HG02571 (cell line): Measurements from ENCODE around the gene MBD2.
A peak's percentile ranks its signal among the peaks of the same experiment; 100 is the strongest.
"Not testable (repeated sequence)": the region's sequence is repeated elsewhere in the genome, so short reads cannot be mapped to it uniquely, and the experiment has no call there.

ENCODE experiments used
- ATAC-seq: cut with Tn5 transposase; IDR thresholded peaks from one replicate; pipeline ENCODE4 v1.9.1; 2021; ENCODE audit warnings: mild to moderate bottlenecking, moderate library complexity; ENCODE audit not compliant: unreplicated experiment

MBD2 gene

DNA sequence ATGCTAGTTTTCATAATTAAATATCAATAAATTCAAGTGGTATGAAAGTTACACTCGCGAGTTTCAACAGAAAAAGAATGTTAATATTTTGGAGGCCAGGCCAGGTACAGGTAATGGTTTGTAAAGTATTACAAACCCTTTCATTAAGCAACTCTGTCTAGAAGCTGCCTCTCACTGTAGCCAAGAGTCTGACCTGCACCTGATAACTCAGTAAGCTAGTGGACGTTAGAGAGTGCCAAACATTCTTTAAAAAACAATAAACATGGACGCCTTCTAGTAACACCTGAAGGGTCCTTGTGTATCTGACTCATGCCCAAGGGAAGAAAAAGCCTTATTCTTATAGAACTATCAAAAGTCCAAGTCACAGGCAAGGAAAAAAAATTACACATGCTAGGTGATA lies 70.2 kb downstream of the MBD2 start:
- ATAC-seq, result no peak

DNA sequence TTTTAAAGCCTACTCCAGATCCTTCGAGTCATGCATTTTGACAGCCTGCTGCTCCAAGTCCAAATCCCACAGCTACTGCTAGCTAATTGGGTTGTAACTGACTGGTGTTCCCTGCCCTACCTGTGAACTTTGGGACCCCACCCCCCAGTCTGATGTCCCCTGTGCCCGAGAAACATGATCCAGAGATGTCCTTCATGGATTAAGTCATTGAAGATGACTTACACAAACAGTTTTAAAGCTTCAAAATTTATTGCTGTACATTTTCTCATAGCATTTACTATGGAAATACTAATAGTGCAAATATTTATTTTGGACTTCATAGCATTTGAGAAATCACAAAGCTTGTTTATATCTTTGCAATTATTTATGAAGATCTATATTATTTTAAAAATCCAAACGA lies 73.1 kb downstream of the MBD2 start:
- ATAC-seq, result no peak

DNA sequence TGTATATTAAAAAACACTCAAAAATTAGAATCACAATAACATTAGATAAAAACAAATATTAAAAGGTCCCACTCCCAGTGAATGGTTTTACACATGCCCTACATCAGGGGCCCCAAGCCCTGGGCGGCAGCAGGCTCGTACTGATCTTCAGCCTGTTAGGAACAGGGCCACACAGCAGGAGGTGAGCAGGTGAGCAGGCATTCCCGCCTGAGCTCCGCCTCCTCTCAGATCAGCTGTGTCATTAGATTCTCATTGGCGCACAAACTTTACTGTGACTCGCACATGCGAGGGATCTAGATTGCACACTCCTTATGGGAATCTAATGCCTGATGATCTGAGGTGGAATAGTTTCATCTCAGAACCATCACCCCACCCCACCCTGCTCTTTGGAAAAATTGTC lies 74.2 kb downstream of the MBD2 start:
- ATAC-seq, result no peak

DNA sequence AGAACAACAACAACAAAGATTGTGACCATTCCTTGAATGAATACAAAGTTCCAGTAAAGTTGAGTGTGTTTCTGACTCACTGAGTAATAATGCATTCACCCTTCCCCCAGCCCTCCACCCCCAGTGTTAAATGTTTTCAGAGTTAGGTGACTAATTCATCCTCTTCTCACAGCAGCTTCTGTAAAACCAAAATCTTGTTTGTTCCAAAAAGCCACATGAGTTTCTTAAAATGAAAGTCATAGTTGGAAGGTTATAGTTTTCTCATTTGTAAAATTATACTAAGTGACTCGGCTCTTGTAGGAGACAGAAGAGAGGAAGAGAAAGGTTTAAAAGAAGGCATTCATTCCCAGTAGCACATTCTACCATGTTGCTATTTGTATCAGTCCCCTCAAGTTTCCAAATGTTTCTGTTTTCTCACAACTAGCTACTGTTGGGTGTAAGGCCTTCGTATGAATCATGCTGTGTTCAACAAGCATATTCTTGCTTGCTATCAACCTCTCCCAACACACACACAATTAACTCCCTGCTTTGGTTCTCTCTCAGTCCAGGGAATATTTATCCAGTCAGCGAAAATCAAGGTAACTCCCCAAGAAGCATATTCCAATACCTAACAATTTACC lies 75.3 kb downstream of the MBD2 start:
- ATAC-seq, result peak; percentile 39

DNA sequence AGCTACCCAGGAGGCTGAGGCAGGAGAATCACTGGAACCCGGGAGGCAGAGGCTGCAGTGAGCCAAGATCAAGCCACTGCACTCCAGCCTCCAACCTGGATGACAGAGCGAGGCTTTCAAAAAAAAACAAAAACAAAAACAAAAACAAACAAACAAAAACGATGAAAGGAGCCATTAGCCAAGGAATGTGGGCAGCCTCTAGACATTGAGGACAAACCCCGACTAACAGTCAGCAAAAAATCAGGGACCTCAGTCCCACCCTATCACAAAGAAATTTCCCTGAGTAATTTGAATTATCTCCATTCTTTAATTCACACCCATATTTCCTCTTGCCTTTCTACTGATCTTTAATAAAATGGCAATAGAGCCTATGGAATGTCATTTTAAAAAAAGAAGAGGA lies 75.8 kb downstream of the MBD2 start:
- ATAC-seq, result no peak

DNA sequence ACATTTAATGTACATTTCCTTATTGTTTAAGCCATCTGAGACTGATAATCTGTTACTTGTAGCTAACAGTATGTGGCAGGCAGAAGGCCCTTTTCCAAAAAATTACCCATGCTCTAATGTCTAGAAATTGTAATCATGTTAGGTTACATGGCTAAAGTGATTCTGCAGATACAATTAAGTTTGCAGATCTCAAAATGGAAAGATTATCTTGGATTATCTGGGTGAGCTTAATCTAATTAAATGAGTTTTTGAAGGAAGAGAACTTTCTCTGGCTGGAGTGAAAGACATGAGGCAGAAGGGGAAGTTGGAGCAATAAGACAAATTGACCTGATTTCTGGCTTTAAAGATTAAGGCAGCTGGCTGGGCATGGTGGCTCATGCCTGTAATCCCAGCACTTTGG lies 76.3 kb downstream of the MBD2 start:
- no peak for ATAC-seq

DNA sequence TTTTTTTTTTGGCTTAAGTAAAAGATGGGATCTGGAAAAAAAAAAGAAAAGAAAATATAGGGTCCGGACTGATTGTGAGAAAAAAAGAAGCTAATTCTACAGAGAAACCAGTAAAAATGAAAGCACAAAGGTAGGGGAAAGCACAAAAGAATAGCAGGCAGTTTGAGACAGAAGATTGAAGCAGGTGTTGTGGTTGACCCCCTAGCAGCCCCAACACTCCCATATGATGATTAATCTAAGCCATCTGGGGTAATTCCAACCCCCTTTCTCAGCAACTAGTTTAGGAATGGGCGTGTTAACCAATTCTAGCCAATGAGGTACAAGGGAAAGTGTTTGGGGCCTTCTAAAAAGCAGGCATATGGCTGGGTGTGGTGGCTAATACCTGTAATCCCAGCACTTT lies 77.0 kb downstream of the MBD2 start:
- ATAC-seq, result peak; percentile 88

DNA sequence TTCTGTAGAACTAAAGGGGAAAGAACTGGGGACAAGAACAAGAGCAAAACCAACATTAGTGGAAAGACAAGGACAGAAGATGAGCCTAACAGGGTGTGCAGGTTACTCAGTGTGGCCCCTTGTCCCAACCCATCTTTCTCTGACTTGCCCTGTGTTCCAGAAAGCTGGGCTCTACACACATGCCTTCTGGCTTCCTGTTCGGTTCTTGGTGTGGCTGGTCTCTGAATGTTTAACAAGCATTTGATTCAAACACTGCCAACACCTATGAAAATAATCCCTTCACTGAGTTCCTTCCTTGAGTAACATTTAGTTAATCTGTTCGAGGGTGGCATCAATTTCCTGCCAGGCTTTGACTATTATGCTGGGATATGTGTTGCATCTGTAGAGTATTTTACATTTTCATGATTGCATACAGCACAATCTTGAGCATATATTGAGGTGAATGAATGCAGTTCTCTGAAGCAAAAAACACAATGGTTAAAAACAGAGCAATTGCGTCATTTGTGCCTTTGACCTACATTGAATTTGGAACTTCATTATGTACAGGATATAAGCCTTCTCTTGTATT lies 83.3 kb downstream of the MBD2 start:
- no peak for ATAC-seq

DNA sequence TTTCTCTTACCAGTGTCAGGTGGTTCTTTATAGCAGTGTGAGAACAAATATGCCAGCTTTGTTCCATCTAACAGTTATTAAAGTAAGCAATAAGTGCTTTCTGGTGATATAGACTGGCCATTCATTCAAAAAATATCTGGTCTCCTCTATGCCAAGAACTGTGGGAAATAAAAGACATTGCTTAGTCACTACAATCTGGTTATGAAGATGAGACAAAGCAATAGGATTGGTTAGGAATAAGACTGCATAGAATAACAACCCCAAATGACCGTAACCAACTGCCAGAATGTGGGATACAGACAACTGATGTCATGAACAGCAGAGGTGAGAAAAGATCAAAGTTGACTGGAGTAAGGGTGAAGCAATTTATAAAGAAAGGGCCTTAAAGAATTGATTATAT lies 83.8 kb downstream of the MBD2 start:
- ATAC-seq, result no peak

DNA sequence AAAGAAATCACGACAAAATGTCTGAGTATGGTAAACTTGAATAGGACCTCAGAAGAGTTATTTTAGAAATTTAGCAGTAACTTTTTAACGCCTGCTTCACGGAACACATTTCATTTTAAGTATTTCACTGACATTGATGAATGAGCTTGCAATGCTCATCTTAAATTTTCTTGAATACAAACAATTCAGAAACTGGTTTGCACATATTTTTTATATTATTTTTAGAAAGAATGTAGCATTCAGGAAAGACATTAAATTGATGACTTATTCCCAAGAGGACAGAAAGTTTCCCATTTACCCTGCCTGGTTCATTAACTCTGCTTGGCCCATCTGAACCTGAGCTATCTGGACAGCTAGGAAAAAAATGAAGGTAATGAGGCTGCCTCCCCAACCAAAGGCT lies 89.3 kb downstream of the MBD2 start:
- no peak for ATAC-seq

DNA sequence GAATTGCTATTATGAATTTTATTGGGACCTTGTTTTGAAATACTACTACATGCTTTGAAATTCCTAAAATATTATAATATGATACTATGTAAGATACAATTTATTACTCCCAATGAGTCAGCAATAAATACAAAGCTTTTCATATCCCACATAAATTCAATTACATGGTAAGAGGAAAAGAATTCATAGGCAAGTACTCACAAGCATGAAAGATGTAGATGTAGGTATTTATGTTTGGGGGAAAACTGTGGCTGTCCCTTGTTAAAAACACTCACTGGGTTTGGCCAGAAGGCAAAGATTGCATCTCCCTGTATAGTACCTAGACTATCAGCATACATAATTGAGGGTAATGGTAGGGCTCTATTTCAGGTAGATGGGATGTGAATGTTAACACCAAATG lies 90.4 kb downstream of the MBD2 start:
- ATAC-seq, result no peak

DNA sequence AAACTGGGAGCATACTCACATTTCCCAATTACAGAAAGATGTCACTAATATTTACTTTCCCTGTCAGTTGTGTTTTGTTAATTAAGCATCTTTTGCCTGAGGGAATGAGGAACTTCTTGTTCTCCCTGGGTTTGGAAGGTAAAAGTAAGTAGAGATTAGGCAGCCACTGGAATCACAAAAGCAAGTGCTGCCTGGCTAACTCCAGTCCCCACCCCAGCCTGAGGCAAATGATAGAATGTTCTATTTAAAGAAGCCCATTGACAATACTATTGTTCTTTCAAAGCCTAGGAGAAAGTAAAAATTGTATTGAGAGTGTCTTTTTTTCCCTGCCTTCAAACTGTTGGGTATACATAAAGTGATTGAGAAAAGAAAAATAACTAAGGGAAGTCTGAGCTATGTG lies 93.8 kb downstream of the MBD2 start:
- ATAC-seq, result no peak

DNA sequence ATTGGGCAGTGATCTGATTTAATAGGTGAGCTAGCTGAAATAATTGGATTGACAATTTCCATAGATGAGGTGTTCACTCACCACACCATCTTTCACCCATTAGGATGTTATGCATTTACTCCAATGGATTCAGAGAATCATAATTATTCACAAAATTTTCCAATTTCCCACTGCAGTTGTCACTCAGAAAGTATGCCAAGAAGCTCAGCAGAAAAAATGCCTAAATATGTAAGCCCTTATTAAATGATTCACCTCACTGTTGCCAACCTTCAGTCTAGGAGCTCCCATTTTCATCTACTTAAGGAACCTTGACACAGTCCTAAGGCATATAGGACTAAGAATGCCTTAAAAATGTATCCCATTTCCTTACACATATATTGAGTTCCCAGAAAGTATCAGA lies 94.3 kb downstream of the MBD2 start:
- ATAC-seq, result no peak

DNA sequence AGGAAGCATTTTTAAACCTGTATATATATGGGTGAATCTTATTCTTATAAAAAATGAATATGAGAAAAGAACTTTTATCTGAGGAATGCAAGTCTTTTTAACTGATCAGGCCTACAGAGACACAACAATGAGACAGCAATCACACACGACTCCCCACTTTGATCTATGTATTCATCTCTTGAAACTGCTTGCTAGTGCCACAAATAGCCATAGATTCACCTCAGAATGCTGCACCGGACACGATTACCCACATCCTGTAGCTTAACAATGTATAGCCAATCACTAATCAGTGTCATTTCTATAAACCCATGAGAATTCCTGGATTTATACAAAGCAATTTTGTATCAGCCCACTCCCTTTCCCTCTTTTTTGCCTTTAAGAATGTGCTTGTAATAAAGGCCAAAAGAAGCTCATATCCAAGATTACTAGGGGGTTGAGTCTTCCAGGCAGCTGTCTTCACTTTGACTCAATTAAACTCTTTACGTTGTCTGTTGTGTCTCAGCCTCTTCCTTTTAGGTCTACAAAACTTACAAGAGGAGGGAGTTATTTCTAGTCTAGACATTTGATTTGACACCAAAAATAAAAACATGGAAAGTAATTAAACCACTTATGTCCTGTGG lies 94.9 kb downstream of the MBD2 start:
- ATAC-seq, result no peak

DNA sequence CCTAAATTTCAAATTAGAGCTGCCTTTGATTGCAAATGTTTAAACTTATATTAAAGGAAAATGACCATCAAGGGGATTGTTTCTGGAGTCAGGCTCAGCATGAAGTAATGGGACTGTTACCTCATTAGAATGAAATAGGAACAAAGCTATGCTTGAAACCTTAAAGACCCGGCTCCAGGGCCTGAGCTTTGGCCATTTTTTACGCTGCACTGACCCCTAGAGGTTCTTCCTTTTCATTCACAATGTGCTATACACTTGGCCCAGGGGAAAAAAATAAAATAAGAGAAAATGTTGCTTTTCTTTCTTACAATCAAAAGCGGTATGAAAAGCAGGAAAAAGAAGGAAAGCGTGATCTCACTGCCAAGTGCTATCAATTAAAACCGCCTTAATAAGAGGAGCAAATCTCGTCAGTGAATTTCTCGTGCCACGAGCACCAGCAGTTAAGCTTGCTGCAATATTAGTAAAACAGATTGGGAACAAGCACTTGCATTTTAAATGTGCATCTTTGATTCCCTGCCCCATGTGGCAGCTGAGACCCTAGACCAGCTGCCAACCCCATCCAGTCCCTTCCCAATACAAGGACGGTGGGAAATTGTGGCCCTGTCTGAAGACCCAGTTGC lies 96.6 kb downstream of the MBD2 start:
- ATAC-seq, result peak; percentile 56

DNA sequence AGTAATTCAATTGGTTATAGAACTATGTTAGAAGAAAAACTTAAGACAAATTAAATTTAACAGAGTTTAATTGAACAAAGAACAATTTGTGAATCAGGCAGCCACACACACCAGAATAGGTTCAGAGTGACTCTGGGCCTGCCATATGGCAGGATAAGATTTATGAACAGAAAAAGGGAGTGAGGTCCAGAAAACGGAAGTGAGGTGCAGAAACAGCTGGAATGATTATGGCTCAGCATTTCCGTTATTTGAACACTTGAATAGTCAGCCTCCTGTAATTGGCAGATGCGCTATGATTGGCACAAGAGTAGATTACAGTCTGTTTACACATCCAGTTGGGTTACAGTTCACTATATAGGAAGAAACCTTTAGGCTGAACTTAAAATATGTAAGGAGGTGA lies 99.0 kb downstream of the MBD2 start:
- ATAC-seq, result no peak

DNA sequence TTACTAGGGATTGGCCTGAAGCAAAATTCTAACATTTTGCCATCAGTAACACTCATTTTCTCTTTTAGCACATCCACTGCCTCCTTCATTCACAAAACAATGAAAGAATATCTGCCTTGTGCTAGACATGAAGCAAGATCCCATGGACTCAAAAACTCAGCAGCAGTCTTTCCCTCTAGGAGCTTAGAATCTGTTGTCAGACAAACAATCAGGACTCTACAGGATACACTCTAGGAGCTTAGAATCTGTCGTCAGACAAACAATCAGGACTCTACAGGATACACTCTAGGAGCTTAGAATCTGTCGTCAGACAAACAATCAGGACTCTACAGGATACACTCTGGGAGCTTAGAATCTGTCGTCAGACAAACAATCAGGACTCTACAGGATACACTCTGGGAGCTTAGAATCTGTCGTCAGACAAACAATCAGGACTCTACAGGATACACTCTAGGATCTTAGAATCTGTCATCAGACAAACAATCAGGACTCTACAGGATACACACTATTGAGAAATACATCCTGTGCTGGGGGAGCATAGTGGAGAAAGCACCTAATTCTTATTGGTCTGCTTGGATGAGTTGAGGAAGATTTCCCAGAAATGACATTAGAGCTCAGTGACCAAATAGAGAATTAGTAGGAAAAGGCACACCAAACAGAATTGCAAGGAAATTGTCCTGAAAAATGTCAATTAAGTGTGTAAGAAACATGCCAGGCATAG lies 100.6 kb downstream of the MBD2 start:
- not testable (repeated sequence) for ATAC-seq

DNA sequence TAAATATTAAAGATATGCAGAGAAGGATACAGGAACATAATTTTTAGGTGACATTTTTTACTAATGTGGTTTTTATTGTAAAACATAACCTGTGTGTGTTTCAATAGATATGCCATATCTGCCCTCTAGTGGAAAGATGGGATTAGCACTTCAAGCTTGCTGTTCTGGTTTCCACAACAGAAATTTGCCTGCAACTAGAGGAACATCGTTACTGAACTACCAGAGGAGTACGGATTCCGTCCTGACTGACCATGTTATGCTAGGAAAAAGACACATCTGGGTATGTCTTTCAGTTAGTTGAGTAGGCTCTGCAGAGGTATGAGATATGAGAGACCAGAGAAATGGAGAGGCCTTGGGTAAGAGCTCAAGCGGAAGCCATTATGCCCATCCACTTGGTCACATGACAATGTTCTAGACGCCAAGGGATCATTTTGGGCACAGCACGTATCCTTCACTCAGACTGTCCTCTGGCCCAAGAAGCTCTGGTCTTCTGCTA lies 104.9 kb downstream of the MBD2 start:
- peak; percentile 74 for ATAC-seq

DNA sequence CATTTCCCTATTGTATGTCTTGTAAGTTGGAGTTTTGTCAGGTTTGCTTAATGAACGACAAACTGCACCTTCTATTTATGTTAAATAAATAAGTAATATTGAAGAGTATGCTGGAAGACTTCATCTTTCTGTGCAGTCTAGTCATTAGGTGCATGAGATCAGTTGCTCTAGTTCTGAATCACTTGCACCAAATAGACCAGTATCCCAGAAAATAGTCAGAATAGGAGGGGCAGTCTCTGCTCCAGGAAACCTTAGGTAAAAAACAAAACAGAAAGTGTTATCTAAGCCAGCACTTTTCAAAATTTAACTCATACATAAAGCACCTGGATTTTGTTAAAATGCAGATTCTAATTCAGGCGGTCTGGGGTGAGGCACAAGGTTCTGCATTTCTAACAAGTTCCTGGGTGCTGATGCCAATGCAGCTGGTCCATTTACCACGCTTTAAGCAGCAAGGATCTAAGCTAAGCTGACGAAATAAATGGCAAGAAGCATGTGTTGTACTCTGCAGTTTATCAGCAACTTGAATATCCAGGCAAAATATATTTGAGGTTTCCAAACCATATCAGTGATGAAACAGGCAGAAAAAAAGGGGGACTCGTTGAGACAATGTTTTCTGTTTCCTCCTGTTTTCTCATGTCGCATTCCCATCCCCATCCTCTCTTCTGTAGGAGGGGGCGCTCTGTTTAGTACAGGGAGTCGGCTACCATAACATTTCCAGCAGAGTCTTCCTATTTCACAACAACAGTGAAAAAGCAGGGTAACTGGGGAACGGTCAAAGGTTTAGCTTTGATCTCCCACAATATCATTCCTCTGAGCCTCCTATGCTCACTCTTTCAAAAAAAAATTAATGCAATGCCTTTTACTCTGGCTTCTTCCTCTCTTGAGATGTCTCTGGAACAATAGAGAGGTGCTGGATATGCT lies 106.4 kb downstream of the MBD2 start:
- no peak for ATAC-seq

DNA sequence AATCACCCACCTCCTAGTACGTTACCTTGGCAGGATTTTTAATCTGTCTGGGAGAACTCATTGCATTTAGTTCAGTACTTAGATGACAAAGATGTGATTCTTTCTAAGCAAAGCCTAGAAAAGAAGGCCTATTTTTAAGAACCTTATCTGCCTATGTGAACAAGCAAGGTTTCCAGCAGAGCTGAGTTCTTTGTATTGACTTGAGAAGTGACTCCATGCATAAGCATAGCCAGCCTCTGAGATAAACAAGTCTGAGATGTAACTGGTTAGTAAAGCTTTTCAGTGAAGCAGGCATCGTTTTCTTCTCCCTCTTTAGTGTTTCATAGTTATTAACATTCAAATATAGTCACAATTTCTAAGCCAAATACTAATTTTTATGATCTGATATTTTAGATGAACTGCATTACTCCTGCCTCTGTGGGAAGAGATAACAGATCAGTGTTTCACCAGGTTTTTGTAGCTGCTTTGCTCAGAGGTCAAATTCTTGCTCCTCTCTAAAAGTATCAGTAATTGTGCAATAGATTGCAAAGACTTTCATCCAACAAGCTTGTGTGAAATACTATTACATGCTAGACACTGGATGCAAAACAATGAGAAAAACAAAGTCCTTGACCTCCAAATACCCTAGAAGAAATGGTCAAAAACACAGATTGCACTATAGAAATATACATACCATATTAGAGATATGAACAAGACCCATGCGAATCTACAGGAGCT lies 107.8 kb downstream of the MBD2 start:
- ATAC-seq, result no peak
